Neural cell (in vitro differentiated cells): ENCODE measurements around the gene MARK4. TPM values are rescaled to one million over a fixed set of nuclear protein-coding genes. Genes with fewer than 3 reads are reported as not detected.

Source experiments
- H2AFZ ChIP-seq: fragments of 200-600, 300-800 bp; sonication (generic), shearing (Covaris generic); 2 replicates; pipeline ENCODE4 v1.6.0; 2014; ENCODE audit warnings: low read depth, mild to moderate bottlenecking, antibody characterized with exemption, low read length, moderate library complexity
- H3F3A ChIP-seq: fragments of 200-600 bp; shearing (Covaris generic); 2 replicates; pipeline ENCODE4 v1.6.1; 2016; ENCODE audit warnings: mild to moderate bottlenecking, moderate library complexity, mixed read lengths, antibody characterized with exemption, low read length; ENCODE audit not compliant: insufficient read depth, poor library complexity, severe bottlenecking
- H3K27ac ChIP-seq: fragments of 200-600, 300-800 bp; sonication (generic), shearing (Covaris generic); 2 replicates; pipeline ENCODE4 v1.5.1; 2014; ENCODE audit warnings: mild to moderate bottlenecking, low read length, moderate library complexity
- H3K27me3 ChIP-seq: fragments of 300-800, 200-600 bp; sonication (generic), shearing (Covaris generic); 2 replicates; pipeline ENCODE4 v1.6.0; 2014; ENCODE audit warnings: mild to moderate bottlenecking, low read depth, low read length, moderate library complexity; ENCODE audit not compliant: insufficient read depth
- H3K36me3 ChIP-seq: fragments of 300-800, 200-600 bp; sonication (generic), shearing (Covaris generic); 2 replicates; pipeline ENCODE4 v1.5.1; 2014; ENCODE audit warnings: mild to moderate bottlenecking, antibody characterized with exemption, low read length, moderate library complexity; ENCODE audit not compliant: insufficient read depth
- H3K4me2 ChIP-seq: fragments of 300-800, 200-600 bp; sonication (generic), shearing (Covaris generic); 2 replicates; pipeline ENCODE4 v1.6.0; 2014; ENCODE audit warnings: mild to moderate bottlenecking, low read length
- H3K4me3 ChIP-seq: fragments of 300-800, 200-600 bp; sonication (generic), shearing (Covaris generic); 2 replicates; pipeline ENCODE4 v1.5.1; 2014; ENCODE audit warnings: mild to moderate bottlenecking, low read length, moderate library complexity
- H3K79me2 ChIP-seq: fragments of 200-600 bp; shearing (Covaris generic); replicated peaks from 2 replicates; pipeline ENCODE4 v1.6.0; 2014; ENCODE audit warnings: mild to moderate bottlenecking, low read length, moderate library complexity; ENCODE audit not compliant: insufficient read depth
- H3K9ac ChIP-seq: fragments of 300-800, 200-600 bp; sonication (generic), shearing (Covaris generic); 2 replicates; pipeline ENCODE4 v1.6.1; 2016; ENCODE audit warnings: mild to moderate bottlenecking, low read length, mixed read lengths
- H3K9me2 ChIP-seq: fragments of 200-600 bp; shearing (Covaris generic); 2 replicates; pipeline ENCODE4 v1.6.1; 2016; ENCODE audit warnings: mild to moderate bottlenecking, low read length, mixed read lengths; ENCODE audit not compliant: insufficient read depth
- H3K9me3 ChIP-seq: fragments of 200-600, 300-800 bp; sonication (generic), shearing (Covaris generic); 2 replicates; pipeline ENCODE4 v1.6.1; 2016; ENCODE audit warnings: mild to moderate bottlenecking, mixed run types, low read length, moderate library complexity, mixed read lengths
- H4K20me1 ChIP-seq: fragments of 200-600 bp; shearing (Covaris generic); 2 replicates; pipeline ENCODE4 v1.6.1; 2016; ENCODE audit warnings: mild to moderate bottlenecking, mixed run types; ENCODE audit not compliant: insufficient read depth
- CTCF ChIP-seq: fragments of 450-650 bp; IDR thresholded peaks from 2 replicates; pipeline ENCODE4 v1.5.1; 2014; ENCODE audit warnings: antibody characterized with exemption, mild to moderate bottlenecking, moderate library complexity; ENCODE audit not compliant: poor library complexity, severe bottlenecking
- EP300 ChIP-seq: fragments of 450-650 bp; conservative IDR thresholded peaks from 2 replicates; pipeline ENCODE4 v1.6.1; 2014; ENCODE audit warnings: antibody characterized with exemption, mild to moderate bottlenecking, moderate library complexity; ENCODE audit not compliant: poor library complexity, severe bottlenecking
- EZH2 ChIP-seq: fragments of 200-600, 300-800 bp; shearing (Covaris generic), sonication (generic); IDR thresholded peaks from 2 replicates; pipeline ENCODE4 v1.6.1; 2014; ENCODE audit warnings: antibody characterized with exemption, low read length, borderline replicate concordance, mild to moderate bottlenecking; ENCODE audit not compliant: insufficient read depth, poor library complexity, severe bottlenecking
- MXI1 ChIP-seq: fragments of 450-650 bp; conservative IDR thresholded peaks from 2 replicates; pipeline ENCODE4 v1.6.1; 2014; ENCODE audit warnings: antibody characterized with exemption, mild to moderate bottlenecking; ENCODE audit not compliant: poor library complexity, severe bottlenecking
- POLR2AphosphoS5 ChIP-seq: IDR thresholded peaks from 2 replicates; pipeline ENCODE4 v1.6.1; 2012
- RAD21 ChIP-seq: fragments of 450-650 bp; conservative IDR thresholded peaks from 2 replicates; pipeline ENCODE4 v1.6.1; 2014; ENCODE audit warnings: antibody characterized with exemption, mild to moderate bottlenecking, moderate library complexity
- REST ChIP-seq: IDR thresholded peaks from 2 replicates; pipeline ENCODE4 v1.6.1; 2012; ENCODE audit warnings: borderline replicate concordance
- SMC3 ChIP-seq: fragments of 450-650 bp; conservative IDR thresholded peaks from 2 replicates; pipeline ENCODE4 v1.6.1; 2014; ENCODE audit warnings: antibody characterized with exemption, mild to moderate bottlenecking, moderate library complexity; ENCODE audit not compliant: poor library complexity
- TAF1 ChIP-seq: IDR thresholded peaks from 2 replicates; pipeline ENCODE4 v1.6.1; 2012; ENCODE audit warnings: low read depth
- polyA plus RNA-seq: library from polyadenylated mRNA; depleted of rRNA; stranded (reverse); fragments of >200 nt; gene quantifications from 2 replicates; pipeline ENCODE4 v1.2.3, GENCODE V29; 2014

The MARK4 gene
- polyA plus RNA-seq, 1 donor from 2014 or later, result 11.6 TPM

GRCh38 chr19:45298264-45298663, 47.2 kb downstream of the MARK4 start:
- Histone ChIP-seq H3K4me3 (no peak overlapping the region), H2AFZ (no peak overlapping the region), H3K9me3 (no peaks in the 10 kb centered on the region), H3K27me3 (no peaks in the 10 kb centered on the region), H3K27ac (no peak overlapping the region), H3K9me2 (no peaks in the 10 kb centered on the region), H3K4me2 (no peak overlapping the region), H3K79me2 (no peaks in the 10 kb centered on the region), H3K36me3 (peaks cover 4% of the 10 kb centered on the region), H3K9ac (no peak overlapping the region), H3F3A (no peaks in the 10 kb centered on the region), H4K20me1 (no peaks in the 10 kb centered on the region)
- TF ChIP-seq EP300 (no peak), SMC3 (no peak), REST (no peak), MXI1 (no peak), RAD21 (no peak), POLR2AphosphoS5 (no peak), CTCF (no peak), TAF1 (no peak), EZH2 (no peak)

GRCh38 chr19:45299719-45300118, 48.6 kb downstream of the MARK4 start:
- no peak overlapping the region for H3K4me3 ChIP-seq
- no peak overlapping the region for H2AFZ ChIP-seq
- no peaks in the 10 kb centered on the region for H3K27me3 ChIP-seq
- no peaks in the 10 kb centered on the region for H3K9me2 ChIP-seq
- no peak overlapping the region for H3K27ac ChIP-seq
- no peak overlapping the region for H3K4me2 ChIP-seq
- H3F3A ChIP-seq, result no peaks in the 10 kb centered on the region
- H4K20me1 ChIP-seq, result no peaks in the 10 kb centered on the region
- H3K36me3 ChIP-seq, result peaks cover 4% of the 10 kb centered on the region
- no peaks in the 10 kb centered on the region for H3K79me2 ChIP-seq
- H3K9me3 ChIP-seq, result no peaks in the 10 kb centered on the region
- no peak overlapping the region for H3K9ac ChIP-seq
- TF ChIP-seq TAF1, result no peak
- no peak for TF ChIP-seq MXI1
- TF ChIP-seq EZH2, result no peak
- no peak for TF ChIP-seq REST
- no peak for TF ChIP-seq SMC3
- TF ChIP-seq RAD21, result no peak
- no peak for TF ChIP-seq POLR2AphosphoS5
- TF ChIP-seq CTCF, result no peak
- TF ChIP-seq EP300, result no peak
